Neural progenitor cell (in vitro differentiated cells): Measurements from ENCODE around the gene ENO3. TPM values are rescaled to one million over a fixed set of nuclear protein-coding genes. Genes with fewer than 3 reads are reported as not detected.
A peak's percentile ranks its signal among the peaks of the same experiment; 100 is the strongest.

ENCODE experiments used
- DNase-seq: peaks from one replicate; pipeline ENCODE4 v3.0.0-alpha.2; 2016; ENCODE audit warnings: low spot score
- H2AFZ ChIP-seq: fragments of 200-600 bp; sonication (generic); replicated peaks from 2 replicates; pipeline ENCODE4 v1.6.1; 2016; ENCODE audit warnings: antibody characterized with exemption
- H3F3A ChIP-seq: fragments of 200-600 bp; sonication (generic); 2 replicates; pipeline ENCODE4 v1.6.1; 2016; ENCODE audit warnings: antibody characterized with exemption, low read depth
- H3K27ac ChIP-seq: fragments of 200-600 bp; sonication (generic); 2 replicates; pipeline ENCODE4 v1.5.1; 2016; ENCODE audit warnings: mild to moderate bottlenecking
- H3K27me3 ChIP-seq: fragments of 200-600 bp; sonication (generic); 2 replicates; pipeline ENCODE4 v1.6.1; 2016; ENCODE audit warnings: mild to moderate bottlenecking, moderate library complexity
- H3K36me3 ChIP-seq: fragments of 200-600 bp; sonication (generic); 2 replicates; pipeline ENCODE4 v1.5.1; 2016
- H3K4me1 ChIP-seq: fragments of 200-600 bp; sonication (generic); 2 replicates; pipeline ENCODE4 v1.6.1; 2016; ENCODE audit warnings: mixed run types
- H3K4me2 ChIP-seq: fragments of 200-600 bp; sonication (generic); 2 replicates; pipeline ENCODE4 v1.6.1; 2016
- H3K4me3 ChIP-seq: fragments of 200-600 bp; sonication (generic); 2 replicates; pipeline ENCODE4 v1.5.1; 2016
- H3K79me2 ChIP-seq: fragments of 200-600 bp; sonication (generic); 2 replicates; pipeline ENCODE4 v1.6.1; 2016; ENCODE audit warnings: low read depth
- H3K9ac ChIP-seq: fragments of 200-600 bp; sonication (generic); 2 replicates; pipeline ENCODE4 v1.6.1; 2016
- H3K9me3 ChIP-seq: fragments of 200-600 bp; sonication (generic); 2 replicates; pipeline ENCODE4 v1.5.1; 2016; ENCODE audit warnings: low read depth
- H4K20me1 ChIP-seq: fragments of 200-600 bp; sonication (generic); 2 replicates; pipeline ENCODE4 v1.6.1; 2016; ENCODE audit warnings: low read depth
- H3K27ac Mint-ChIP-seq: 3 replicates; pipeline ENCODE4 v1.8.0; 2021; ENCODE audit warnings: mixed read lengths
- H3K27me3 Mint-ChIP-seq: 2 replicates; pipeline ENCODE4 v1.8.0; 2022; ENCODE audit warnings: low read depth, mild to moderate bottlenecking, inconsistent platforms, moderate library complexity, mixed read lengths; ENCODE audit not compliant: insufficient read depth
- H3K36me3 Mint-ChIP-seq: 3 replicates; pipeline ENCODE4 v1.8.0; 2021; ENCODE audit warnings: mixed read lengths
- H3K4me1 Mint-ChIP-seq: 3 replicates; pipeline ENCODE4 v1.8.0; 2021; ENCODE audit warnings: mixed read lengths
- H3K4me3 Mint-ChIP-seq: 3 replicates; pipeline ENCODE4 v1.8.0; 2021; ENCODE audit warnings: mild to moderate bottlenecking, moderate library complexity, mixed read lengths
- H3K9me3 Mint-ChIP-seq: 3 replicates; pipeline ENCODE4 v1.8.0; 2020; ENCODE audit warnings: mixed read lengths
- EZH2 ChIP-seq: fragments of 200-600 bp; sonication (generic); IDR thresholded peaks from 2 replicates; pipeline ENCODE4 v1.6.1; 2017; ENCODE audit warnings: antibody characterized with exemption, mild to moderate bottlenecking, moderate library complexity
- EZH2phosphoT487 ChIP-seq: fragments of 200-600 bp; sonication (generic); IDR thresholded peaks from 2 replicates; pipeline ENCODE4 v1.6.1; 2017; ENCODE audit warnings: antibody characterized with exemption
- total RNA-seq: library from RNA; depleted of rRNA; stranded (reverse); fragments of >200 nt; gene quantifications from 2 replicates; pipeline ENCODE4 v1.2.3, GENCODE V29; 2015; ENCODE audit warnings: low replicate concordance
- TF ChIP-seq, protein P1 (sequence below): fragments of 200-600 bp; sonication (generic); IDR thresholded peaks from 2 replicates; pipeline ENCODE4 v1.5.1; 2017; ENCODE audit warnings: antibody characterized with exemption, mild to moderate bottlenecking

The ENO3 gene
- total RNA-seq, result 20.8 and 24.5 TPM in 2 replicates

- H3K9me3 Mint-ChIP-seq, result no peaks in the 10 kb centered on the region
- H3K4me3 Mint-ChIP-seq, result peak within 1 kb of the TSS; percentile 85
- Histone ChIP-seq H3K9me3 (no peaks in the 10 kb centered on the region), H3K9ac (no peak within 1 kb of the TSS), H3K4me1 (peaks cover 22% of the 10 kb centered on the region), H3K4me3 (peak within 1 kb of the TSS; percentile 77), H3K79me2 (peaks cover 32% of the 10 kb centered on the region), H2AFZ (no peak within 1 kb of the TSS), H3K4me2 (peak within 1 kb of the TSS; percentile 87), H3K36me3 (no peaks in the 10 kb centered on the region), H4K20me1 (peaks cover 21% of the 10 kb centered on the region), H3K27ac (peak within 1 kb of the TSS; percentile 85), H3F3A (peaks cover 62% of the 10 kb centered on the region), H3K27me3 (no peaks in the 10 kb centered on the region)
- H3K27ac Mint-ChIP-seq, result peak within 1 kb of the TSS; percentile 96
- H3K27me3 Mint-ChIP-seq, result peaks cover 11% of the 10 kb centered on the region
- TF ChIP-seq EZH2phosphoT487, result no peak
- TF ChIP-seq, protein P1, sequence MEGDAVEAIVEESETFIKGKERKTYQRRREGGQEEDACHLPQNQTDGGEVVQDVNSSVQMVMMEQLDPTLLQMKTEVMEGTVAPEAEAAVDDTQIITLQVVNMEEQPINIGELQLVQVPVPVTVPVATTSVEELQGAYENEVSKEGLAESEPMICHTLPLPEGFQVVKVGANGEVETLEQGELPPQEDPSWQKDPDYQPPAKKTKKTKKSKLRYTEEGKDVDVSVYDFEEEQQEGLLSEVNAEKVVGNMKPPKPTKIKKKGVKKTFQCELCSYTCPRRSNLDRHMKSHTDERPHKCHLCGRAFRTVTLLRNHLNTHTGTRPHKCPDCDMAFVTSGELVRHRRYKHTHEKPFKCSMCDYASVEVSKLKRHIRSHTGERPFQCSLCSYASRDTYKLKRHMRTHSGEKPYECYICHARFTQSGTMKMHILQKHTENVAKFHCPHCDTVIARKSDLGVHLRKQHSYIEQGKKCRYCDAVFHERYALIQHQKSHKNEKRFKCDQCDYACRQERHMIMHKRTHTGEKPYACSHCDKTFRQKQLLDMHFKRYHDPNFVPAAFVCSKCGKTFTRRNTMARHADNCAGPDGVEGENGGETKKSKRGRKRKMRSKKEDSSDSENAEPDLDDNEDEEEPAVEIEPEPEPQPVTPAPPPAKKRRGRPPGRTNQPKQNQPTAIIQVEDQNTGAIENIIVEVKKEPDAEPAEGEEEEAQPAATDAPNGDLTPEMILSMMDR, result no peak
- no peak for TF ChIP-seq EZH2
- peak; percentile 78 for DNase-seq
- H3K36me3 Mint-ChIP-seq, result peaks cover 9% of the 10 kb centered on the region
- peaks cover 38% of the 10 kb centered on the region for H3K4me1 Mint-ChIP-seq
These were observed at the start of gene ENO3 for GRCh38 chr17:4950746-4951204. Gene ENO3 (plus strand): TSS chr17:4951119. CDS start chr17:4951830, 711 bp downstream.

DNA sequence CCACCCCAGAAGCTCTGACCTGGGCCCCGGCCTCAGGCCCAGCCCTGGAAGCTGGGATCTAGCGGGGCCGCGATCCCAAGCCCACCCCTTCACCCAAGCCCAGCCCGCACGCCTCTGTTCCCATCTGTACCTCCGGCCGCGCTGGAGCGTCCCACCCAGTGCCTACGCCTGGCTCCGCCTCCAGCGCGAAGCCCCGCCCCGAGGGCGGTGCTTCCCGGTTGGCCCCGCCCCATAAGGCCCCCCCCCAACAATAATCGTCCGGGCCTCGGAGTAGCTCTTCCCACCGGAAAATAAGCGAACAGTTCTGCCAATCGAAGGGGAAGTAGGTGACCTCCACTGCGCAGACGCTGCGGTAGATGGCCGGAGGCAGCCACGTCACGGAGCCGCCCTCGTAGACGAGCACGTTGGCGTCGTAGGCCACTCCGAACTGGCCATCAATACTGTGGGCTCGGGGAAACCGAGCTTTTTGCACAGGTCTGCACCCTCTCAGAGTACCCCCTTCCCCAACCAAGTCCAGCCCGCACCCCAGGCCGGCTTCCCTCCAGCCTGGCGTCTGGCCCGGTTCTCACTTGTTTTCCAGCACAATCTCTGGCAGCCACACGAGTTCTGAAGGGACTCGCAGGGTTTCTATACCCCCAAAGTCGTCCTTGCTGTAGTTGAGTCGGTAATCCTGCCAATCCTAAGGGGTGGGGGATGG is 49.1 kb upstream of the ENO3 start:
- Histone ChIP-seq H3K27me3 (peaks cover 40% of the 10 kb centered on the region), H3K9me3 (no peaks in the 10 kb centered on the region), H3K4me3 (no peak overlapping the region), H3K79me2 (no peaks in the 10 kb centered on the region), H4K20me1 (no peaks in the 10 kb centered on the region), H3K9ac (no peak overlapping the region), H2AFZ (no peak overlapping the region), H3K4me2 (no peak overlapping the region), H3K36me3 (no peaks in the 10 kb centered on the region), H3F3A (peaks cover 10% of the 10 kb centered on the region), H3K4me1 (no peaks in the 10 kb centered on the region), H3K27ac (no peak overlapping the region)
- TF ChIP-seq, protein P1, result no peak
- TF ChIP-seq EZH2phosphoT487, result no peak
- no peak for TF ChIP-seq EZH2
- no peak overlapping the region for H3K4me3 Mint-ChIP-seq
- no peaks in the 10 kb centered on the region for H3K9me3 Mint-ChIP-seq
- no peak for DNase-seq
- peaks cover 11% of the 10 kb centered on the region for H3K27me3 Mint-ChIP-seq
- H3K27ac Mint-ChIP-seq, result no peak overlapping the region
- H3K36me3 Mint-ChIP-seq, result peaks cover 6% of the 10 kb centered on the region
- H3K4me1 Mint-ChIP-seq, result peaks cover 6% of the 10 kb centered on the region

GRCh38 chr17:4902540-4902939 is 48.4 kb upstream of the ENO3 start:
- Histone ChIP-seq H3K9me3 (no peaks in the 10 kb centered on the region), H4K20me1 (no peaks in the 10 kb centered on the region), H3F3A (peaks cover 10% of the 10 kb centered on the region), H3K27me3 (peaks cover 41% of the 10 kb centered on the region), H3K4me3 (no peak overlapping the region), H3K36me3 (no peaks in the 10 kb centered on the region), H2AFZ (no peak overlapping the region), H3K9ac (no peak overlapping the region), H3K79me2 (no peaks in the 10 kb centered on the region), H3K4me1 (no peaks in the 10 kb centered on the region), H3K27ac (no peak overlapping the region), H3K4me2 (no peak overlapping the region)
- Mint-ChIP-seq H3K27ac (peak overlapping the region; percentile 19), H3K27me3 (peaks cover 15% of the 10 kb centered on the region), H3K36me3 (peaks cover 6% of the 10 kb centered on the region), H3K4me3 (peak overlapping the region; percentile 60), H3K4me1 (peaks cover 10% of the 10 kb centered on the region), H3K9me3 (no peaks in the 10 kb centered on the region)
- DNase-seq, result no peak
- no peak for TF ChIP-seq EZH2phosphoT487
- no peak for TF ChIP-seq EZH2
- TF ChIP-seq, protein P1, result no peak
